Mononuclear cell (primary cell): ENCODE data around the gene PSMC1. TPM values are rescaled to one million over a fixed set of nuclear protein-coding genes. Genes with fewer than 3 reads are reported as not detected.

Source experiments
- H3K27me3 ChIP-seq: 2 replicates; pipeline ENCODE4 v1.6.0; 2011; ENCODE audit warnings: low read length, control low read depth; ENCODE audit not compliant: insufficient read depth
- H3K4me1 ChIP-seq: 2 replicates; pipeline ENCODE4 v1.5.1; 2011; ENCODE audit warnings: mild to moderate bottlenecking, low read length, control low read depth; ENCODE audit not compliant: insufficient read depth
- H3K4me3 ChIP-seq: 2 replicates; pipeline ENCODE4 v1.5.1; 2011; ENCODE audit warnings: mild to moderate bottlenecking, low read length, moderate library complexity
- H3K9me3 ChIP-seq: 2 replicates; pipeline ENCODE4 v1.5.1; 2011; ENCODE audit warnings: low read depth, mild to moderate bottlenecking, control low read depth, low read length
- total RNA-seq: library from RNA; depleted of rRNA; stranded (reverse); fragments of >200 nt; gene quantifications from one replicate; pipeline ENCODE4 v1.2.3, GENCODE V29; 2012

Gene PSMC1
- total RNA-seq, 1 donor: 107 TPM

- Histone ChIP-seq H3K4me1 (no peaks in the 10 kb centered on the region), H3K9me3 (no peaks in the 10 kb centered on the region), H3K4me3 (no peak overlapping the region)
Measured at GRCh38 chr14:90268420-90268819, 12.1 kb downstream of the PSMC1 start.

DNA sequence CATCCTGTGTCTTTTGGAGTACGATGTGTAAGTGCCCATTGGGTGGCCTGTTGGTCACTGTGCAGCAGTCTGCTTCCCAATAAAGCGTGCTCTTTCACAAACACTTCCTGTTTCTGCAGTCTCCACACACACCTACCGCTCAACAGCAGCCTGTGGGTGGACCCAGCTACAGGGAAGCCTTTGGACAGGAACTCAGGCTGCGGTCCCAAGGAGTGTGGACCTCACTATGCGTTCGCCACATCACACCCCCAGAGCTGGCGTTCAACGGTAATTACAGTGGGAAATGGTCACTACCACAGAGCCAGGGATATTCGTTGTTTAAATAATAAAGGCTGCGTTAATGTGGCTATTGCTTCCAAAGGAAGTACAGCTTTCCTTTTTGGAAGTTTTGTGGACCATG, 16.2 kb downstream of the PSMC1 start:
- no peaks in the 10 kb centered on the region for H3K4me1 ChIP-seq

More at GRCh38 chr14:90268420-90268819, 12.1 kb downstream of the PSMC1 start:
- no peaks in the 10 kb centered on the region for H3K27me3 ChIP-seq

DNA sequence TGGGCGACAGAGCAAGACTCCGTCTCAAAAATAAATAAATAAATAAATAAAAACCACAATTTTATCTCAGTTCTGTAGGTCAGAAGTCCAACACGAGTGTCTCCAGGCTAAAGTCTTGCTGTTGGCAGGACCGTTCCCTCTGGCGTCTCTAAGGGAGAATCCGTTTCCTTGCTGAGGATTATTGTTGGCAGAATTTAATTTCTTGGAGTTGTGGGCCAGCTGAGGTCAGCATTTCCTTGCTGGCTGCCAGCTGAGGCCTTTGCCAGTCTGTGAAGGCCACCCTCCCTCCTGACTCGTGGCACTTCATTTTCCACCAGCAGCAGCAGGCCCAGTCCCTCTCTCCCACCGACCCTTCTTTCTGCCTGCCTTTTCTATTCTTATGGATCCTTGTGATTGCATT, 17.2 kb downstream of the PSMC1 start:
- no peaks in the 10 kb centered on the region for H3K27me3 ChIP-seq
- H3K4me1 ChIP-seq: no peaks in the 10 kb centered on the region
- H3K4me3 ChIP-seq: no peak overlapping the region
- no peaks in the 10 kb centered on the region for H3K9me3 ChIP-seq

More for the DNA sequence above, 16.2 kb downstream of the PSMC1 start:
- H3K27me3 ChIP-seq: no peaks in the 10 kb centered on the region
- no peak overlapping the region for H3K4me3 ChIP-seq
- no peaks in the 10 kb centered on the region for H3K9me3 ChIP-seq

- no peaks in the 10 kb centered on the region for H3K4me1 ChIP-seq
- no peak overlapping the region for H3K4me3 ChIP-seq
Measured at GRCh38 chr14:90274019-90274418, 17.7 kb downstream of the PSMC1 start.

GRCh38 chr14:90274808-90275457, 18.6 kb downstream of the PSMC1 start:
- Histone ChIP-seq H3K9me3 (no peaks in the 10 kb centered on the region), H3K27me3 (no peaks in the 10 kb centered on the region), H3K4me1 (no peaks in the 10 kb centered on the region), H3K4me3 (no peak overlapping the region)

More at GRCh38 chr14:90274019-90274418, 17.7 kb downstream of the PSMC1 start:
- Histone ChIP-seq H3K27me3 (no peaks in the 10 kb centered on the region), H3K9me3 (no peaks in the 10 kb centered on the region)

DNA sequence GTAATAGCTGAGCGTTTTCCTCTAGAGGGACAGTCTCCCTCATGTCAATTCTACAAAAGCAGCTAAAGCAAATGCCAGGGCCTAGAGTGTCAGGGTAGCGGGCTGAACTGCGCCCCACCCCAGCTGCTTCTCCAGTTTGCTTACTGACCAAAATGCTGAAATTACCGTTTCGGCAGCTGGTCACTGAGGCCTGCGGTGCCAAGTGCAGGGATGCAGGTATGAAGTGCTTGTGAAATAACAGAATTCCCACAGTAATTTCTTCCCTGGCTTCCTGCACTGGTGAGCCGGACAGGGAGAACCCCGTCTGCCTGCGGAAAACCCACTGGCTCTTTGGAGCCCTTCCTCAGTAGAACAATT, 19.1 kb downstream of the PSMC1 start:
- Histone ChIP-seq H3K9me3 (no peaks in the 10 kb centered on the region), H3K27me3 (no peaks in the 10 kb centered on the region), H3K4me3 (no peak overlapping the region), H3K4me1 (no peaks in the 10 kb centered on the region)

GRCh38 chr14:90275820-90276219, 19.5 kb downstream of the PSMC1 start:
- H3K27me3 ChIP-seq: no peaks in the 10 kb centered on the region
- no peak overlapping the region for H3K4me3 ChIP-seq
- no peaks in the 10 kb centered on the region for H3K4me1 ChIP-seq
- H3K9me3 ChIP-seq: no peaks in the 10 kb centered on the region

DNA sequence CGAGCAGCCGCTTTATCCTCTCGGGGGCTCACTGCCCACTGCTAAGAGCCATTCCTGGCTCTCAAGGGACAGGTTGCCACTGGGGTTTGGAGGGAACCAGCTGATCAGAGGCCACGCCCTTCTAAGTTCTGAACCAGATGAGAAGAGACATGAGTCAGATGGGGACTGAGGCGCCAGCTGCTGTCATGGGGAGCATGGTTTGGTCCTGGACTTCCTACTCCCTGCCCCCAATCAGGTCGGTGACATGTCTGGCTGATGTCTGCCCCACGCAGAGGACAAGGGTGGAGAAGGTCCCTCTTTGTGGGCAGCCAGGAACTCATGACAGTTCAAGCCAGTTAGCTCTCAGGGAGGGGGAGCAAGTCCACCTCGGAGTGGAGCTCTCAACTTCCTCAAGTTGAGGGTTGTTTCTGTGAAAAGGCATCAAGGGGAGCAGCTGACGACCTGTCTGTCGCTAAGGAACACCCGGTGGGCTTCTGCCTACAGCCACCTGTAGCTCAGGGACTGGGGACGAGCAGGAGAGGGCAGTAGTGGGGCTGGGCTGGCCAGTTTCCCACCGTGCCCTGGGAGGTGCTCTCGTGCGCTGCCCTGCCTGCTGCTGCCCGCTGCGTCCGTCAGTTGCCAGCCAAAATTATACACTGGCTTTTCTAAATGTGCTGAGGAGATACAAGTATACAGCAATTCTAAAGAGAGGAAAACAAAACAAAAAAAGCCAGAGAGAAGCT, 20.5 kb downstream of the PSMC1 start:
- no peaks in the 10 kb centered on the region for H3K9me3 ChIP-seq
- H3K4me1 ChIP-seq: no peaks in the 10 kb centered on the region
- H3K4me3 ChIP-seq: no peak overlapping the region
- no peaks in the 10 kb centered on the region for H3K27me3 ChIP-seq

DNA sequence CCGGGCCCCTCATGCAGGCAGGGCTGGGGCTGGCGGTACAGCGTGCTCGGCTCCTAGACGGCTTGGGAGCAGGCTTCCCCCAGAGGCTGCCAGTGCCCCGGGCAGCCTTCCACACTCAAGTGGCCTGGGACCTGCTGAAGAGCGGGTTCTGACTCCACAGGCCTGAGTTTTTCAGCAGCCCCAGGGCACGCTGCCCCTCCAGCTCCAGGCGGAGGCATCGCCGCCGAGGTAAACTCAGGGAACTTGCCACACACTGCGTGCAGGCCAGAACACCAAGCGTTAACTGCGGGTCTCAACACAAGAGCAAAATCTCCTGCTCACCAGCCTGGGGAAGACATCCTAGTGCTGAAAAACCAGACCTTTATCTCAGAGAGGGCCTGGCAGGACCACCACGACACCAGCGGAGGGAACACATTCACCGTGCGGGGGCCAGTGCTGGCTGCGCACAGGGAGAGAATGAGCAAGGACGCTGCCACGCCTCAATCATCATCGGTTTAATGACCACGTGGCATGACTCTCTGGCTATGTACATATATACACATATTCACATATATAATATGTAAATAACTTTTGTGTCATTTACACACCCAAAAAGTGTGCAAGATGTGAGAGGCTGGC, 21.3 kb downstream of the PSMC1 start:
- Histone ChIP-seq H3K27me3 (no peaks in the 10 kb centered on the region), H3K9me3 (no peaks in the 10 kb centered on the region), H3K4me1 (no peaks in the 10 kb centered on the region), H3K4me3 (no peak overlapping the region)

DNA sequence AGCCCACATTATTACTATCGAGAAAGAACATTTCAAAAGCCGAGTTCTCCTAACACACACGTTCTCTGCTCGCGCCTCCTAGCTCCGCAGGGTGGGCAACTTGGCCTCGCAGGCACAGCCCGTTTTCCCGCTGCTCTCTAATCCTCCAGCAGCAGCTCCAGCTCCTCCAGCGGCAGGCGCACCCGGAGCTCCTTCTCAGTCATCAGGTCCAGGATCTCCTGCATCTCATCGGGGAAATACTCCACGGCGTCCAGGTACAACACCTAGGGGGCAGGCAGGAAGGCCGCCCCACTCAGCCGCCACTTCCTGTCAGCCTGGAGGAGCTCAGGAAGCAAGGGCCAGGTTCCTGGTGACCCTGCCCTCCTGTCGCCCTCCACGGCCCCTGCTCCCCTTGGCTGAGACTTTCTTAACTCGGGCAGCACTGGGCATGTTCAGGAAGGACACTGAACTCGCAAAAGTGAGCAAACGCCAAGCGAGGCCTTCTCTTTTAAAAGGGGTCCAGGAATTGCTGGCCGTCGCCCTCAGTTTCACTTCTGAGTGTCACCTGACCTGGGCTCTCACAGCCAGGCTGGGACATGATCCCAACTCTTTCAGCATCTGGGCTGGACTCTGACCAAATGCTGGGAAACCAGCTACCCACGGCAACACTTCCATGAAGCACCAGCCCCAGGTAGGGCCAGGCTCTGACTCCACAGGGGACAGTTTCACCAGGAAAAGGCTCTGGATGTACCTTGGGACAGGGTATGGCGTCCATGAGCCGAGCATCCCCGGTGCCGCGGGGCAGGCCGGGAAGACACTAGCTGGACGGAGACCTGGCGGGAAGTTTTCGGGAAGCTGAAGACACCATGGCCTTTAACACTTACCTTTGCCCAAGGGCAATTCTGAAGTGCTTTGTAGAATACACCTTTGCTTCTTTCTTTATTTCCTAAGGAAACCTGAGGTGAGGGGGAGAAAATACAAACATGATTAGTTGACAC, 22.1 kb downstream of the PSMC1 start:
- H3K4me1 ChIP-seq: no peaks in the 10 kb centered on the region
- H3K9me3 ChIP-seq: no peaks in the 10 kb centered on the region
- H3K4me3 ChIP-seq: no peak overlapping the region
- no peaks in the 10 kb centered on the region for H3K27me3 ChIP-seq

- H3K9me3 ChIP-seq: no peaks in the 10 kb centered on the region
- no peak overlapping the region for H3K4me3 ChIP-seq
- no peaks in the 10 kb centered on the region for H3K27me3 ChIP-seq
- no peaks in the 10 kb centered on the region for H3K4me1 ChIP-seq
Measured at GRCh38 chr14:90280096-90280495, 23.7 kb downstream of the PSMC1 start.

DNA sequence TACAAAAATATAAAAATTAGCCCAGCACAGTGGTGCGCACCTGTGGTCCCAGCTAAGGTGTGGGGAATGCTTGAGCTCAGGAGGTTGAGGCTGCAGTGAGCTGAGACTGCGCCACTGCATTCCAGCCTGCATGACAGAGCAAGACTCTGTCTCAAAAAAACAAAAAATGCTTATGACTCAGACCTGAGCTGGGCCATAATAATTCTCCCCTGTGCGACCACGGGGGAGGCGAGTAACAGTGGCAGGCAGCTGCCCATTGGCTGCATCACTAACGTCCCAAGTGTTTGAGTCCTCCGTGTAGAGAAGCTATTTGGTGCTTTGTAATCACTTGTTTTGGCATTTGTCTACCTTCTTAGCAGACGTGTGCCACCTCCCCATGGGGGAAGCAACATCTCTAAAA, 24.9 kb downstream of the PSMC1 start:
- Histone ChIP-seq H3K9me3 (no peaks in the 10 kb centered on the region), H3K27me3 (no peaks in the 10 kb centered on the region), H3K4me3 (no peak overlapping the region), H3K4me1 (no peaks in the 10 kb centered on the region)

- Histone ChIP-seq H3K4me3 (no peak overlapping the region), H3K4me1 (no peaks in the 10 kb centered on the region), H3K27me3 (no peaks in the 10 kb centered on the region), H3K9me3 (no peaks in the 10 kb centered on the region)
Measured at GRCh38 chr14:90281756-90282155, 25.4 kb downstream of the PSMC1 start.

DNA sequence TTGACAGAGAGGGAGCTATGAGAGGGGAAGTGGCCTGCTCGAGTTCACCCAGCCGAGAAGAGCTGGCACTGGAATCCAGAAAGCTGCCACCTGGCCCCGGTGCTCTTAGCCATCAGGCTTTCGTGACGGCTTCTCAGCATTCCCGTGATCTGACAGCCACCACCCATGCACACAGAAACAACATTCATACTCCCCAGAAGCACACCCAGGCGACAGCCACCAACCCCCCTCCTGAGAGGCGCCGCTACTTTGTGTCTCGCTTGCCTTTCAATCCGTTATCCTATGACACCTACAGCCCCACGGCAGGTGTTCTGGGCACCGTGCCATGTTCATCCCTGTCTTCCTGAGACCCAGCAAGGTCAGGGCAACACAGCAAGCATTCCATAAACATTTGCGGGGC, 31.4 kb downstream of the PSMC1 start:
- Histone ChIP-seq H3K9me3 (no peaks in the 10 kb centered on the region), H3K4me3 (no peak overlapping the region), H3K27me3 (no peaks in the 10 kb centered on the region), H3K4me1 (no peaks in the 10 kb centered on the region)
